MCF 10A (cell line): ENCODE results near the gene TRABD. TPM values are rescaled to one million over a fixed set of nuclear protein-coding genes. Genes with fewer than 3 reads are reported as not detected.

Source experiments
- BruUV-seq: library from RNA; stranded (reverse); fragments of 400-500 nt; replicated peaks from 2 replicates; lab custom pipeline; 2021; lab: Mats Ljungman, UMichigan
- CTCF ChIA-PET: fragments of 300-600 bp; sonication (Branson Sonifier 250); formaldehyde crosslinking; extraction: SDS; loops from one replicate; lab custom pipeline; 2021; ENCODE audit warnings: antibody characterized with exemption, inconsistent platforms; lab: Yijun Ruan, JAX
- POLR2A ChIA-PET: fragments of 300-600, 350-650 bp; sonication (Branson Sonifier 250); formaldehyde crosslinking; extraction: SDS; loops from one replicate; lab custom pipeline; 2020; ENCODE audit warnings: antibody characterized with exemption, inconsistent platforms; lab: Yijun Ruan, JAX
- DNase-seq: peaks from one replicate; pipeline ENCODE4 v3.0.0-alpha.2; 2018; ENCODE audit not compliant: unreplicated experiment
- H3K27ac Mint-ChIP-seq: one replicate; pipeline ENCODE4 v1.8.0; 2022; ENCODE audit warnings: mild to moderate bottlenecking, low read depth, mixed read lengths; ENCODE audit not compliant: unreplicated experiment
- H3K27me3 Mint-ChIP-seq: one replicate; pipeline ENCODE4 v1.8.0; 2022; ENCODE audit warnings: mixed read lengths; ENCODE audit not compliant: insufficient read depth, unreplicated experiment
- H3K36me3 Mint-ChIP-seq: one replicate; pipeline ENCODE4 v1.8.0; 2022; ENCODE audit warnings: mild to moderate bottlenecking, moderate library complexity, mixed read lengths; ENCODE audit not compliant: insufficient read depth, unreplicated experiment
- H3K4me1 Mint-ChIP-seq: one replicate; pipeline ENCODE4 v1.8.0; 2022; ENCODE audit warnings: mixed read lengths; ENCODE audit not compliant: insufficient read depth, unreplicated experiment
- H3K4me3 Mint-ChIP-seq: one replicate; pipeline ENCODE4 v1.8.0; 2022; ENCODE audit warnings: mild to moderate bottlenecking, moderate library complexity, mixed read lengths; ENCODE audit not compliant: unreplicated experiment
- H3K9me3 Mint-ChIP-seq: one replicate; pipeline ENCODE4 v1.8.0; 2022; ENCODE audit warnings: mixed read lengths; ENCODE audit not compliant: unreplicated experiment
- CTCF ChIP-seq: fragments of 200-600 bp; IDR thresholded peaks from one replicate; pipeline ENCODE4 v1.8.0; 2022; ENCODE audit warnings: antibody characterized with exemption, mild to moderate bottlenecking; ENCODE audit not compliant: unreplicated experiment
- intact Hi-C: fragments of 100-400 bp; cut with micrococcal nuclease; formaldehyde crosslinking; loops from 2 replicates; pipeline ENCODE4 v1.14.1; 2022
- total RNA-seq: library from RNA; stranded (reverse); gene quantifications from 2 replicates; pipeline ENCODE4 v1.2.3, GENCODE V29; 2022

Gene TRABD
- total RNA-seq, 1 experiment from 2014 or later, result 63.8 TPM

DNA sequence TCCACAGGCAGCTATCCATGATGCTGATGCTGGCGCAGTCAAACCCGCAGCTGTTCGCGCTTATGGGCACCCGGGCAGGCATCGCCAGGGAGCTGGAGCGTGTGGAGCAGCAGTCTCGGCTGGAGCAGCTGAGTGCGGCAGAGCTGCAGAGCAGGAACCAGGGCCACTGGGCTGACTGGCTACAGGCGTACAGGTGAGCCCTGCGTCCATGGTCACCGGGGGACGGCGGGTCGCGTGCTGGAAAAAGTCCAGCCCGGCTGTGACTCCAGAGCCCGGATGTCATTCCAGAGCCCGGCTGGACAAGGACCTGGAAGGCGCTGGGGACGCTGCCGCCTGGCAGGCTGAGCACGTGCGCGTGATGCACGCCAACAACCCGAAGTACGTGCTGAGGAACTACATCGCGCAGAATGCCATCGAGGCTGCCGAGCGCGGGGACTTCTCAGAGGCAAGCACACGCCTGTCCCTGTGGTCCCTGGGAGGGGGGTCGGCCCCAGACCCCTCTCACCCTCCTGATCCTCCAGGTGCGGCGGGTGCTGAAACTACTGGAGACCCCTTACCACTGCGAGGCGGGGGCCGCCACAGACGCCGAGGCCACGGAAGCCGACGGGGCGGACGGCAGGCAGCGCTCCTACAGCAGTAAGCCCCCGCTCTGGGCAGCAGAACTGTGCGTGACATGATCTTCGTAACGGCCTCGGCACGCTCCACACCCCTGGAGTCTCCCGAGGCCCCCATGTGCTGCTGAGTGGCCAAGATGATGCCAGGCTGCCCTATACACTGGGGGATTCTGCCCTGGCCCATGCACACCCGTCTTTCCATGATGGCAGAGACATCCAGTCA, 31.2 kb downstream of the TRABD start:
- peaks cover 77% of the 10 kb centered on the region for H3K36me3 Mint-ChIP-seq
- TF ChIP-seq CTCF, result no peak
- CTCF ChIA-PET, result interaction anchor here (0.6 to 2.1 kb wide), 2 partner anchors 20 to 68 kb away, joined by 3 to 6 read pairs; no protein-coding TSS in a partner anchor

DNA sequence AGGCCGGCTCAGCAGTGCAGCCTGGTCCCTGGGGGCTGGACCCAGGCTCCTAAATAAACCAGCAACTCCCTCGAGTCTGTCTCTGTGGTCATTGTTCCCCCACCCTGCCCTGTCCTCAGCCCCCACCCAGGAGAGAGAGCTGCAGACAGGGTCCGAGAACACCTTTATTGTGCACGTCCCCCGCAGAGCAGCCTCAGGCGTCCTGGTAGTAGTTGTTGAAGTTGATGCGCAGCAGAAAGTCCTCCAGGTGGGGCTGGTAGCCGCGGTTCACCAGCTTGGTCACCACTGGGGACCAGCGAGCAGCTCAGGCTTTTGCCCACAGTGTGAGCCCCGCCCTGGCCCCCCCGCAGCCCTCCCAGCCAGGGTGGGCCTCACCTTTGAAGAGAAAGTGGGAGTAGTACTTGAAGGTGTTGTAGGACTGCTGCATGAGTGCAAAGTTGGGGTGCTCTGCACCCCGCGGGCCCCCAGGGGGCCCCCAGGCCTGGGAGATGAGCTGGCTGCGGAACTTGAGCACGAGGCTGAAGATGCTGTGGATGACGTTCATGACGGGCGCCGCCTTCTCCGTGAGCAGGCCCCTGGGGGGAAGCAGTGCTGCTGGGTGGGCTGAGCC, 31.9 kb downstream of the TRABD start:
- intact Hi-C loops, result no loop called here
- Mint-ChIP-seq H3K27ac (no peak overlapping the region), H3K4me1 (no peaks in the 10 kb centered on the region), H3K4me3 (no peak overlapping the region), H3K9me3 (no peaks in the 10 kb centered on the region), H3K27me3 (no peaks in the 10 kb centered on the region), H3K36me3 (peaks cover 72% of the 10 kb centered on the region)
- TF ChIP-seq CTCF, result no peak
- no TSS peak for BruUV-seq
- no peak for DNase-seq
- ChIA-PET CTCF (interaction anchor here (2.1 kb wide), 1 partner anchor 69 kb away, joined by 6 read pairs; no protein-coding TSS in a partner anchor), POLR2A (interaction anchor here (1.4 kb wide), 1 partner anchor 27 kb away, joined by 4 read pairs; no protein-coding TSS in a partner anchor)

More for the DNA sequence above, 31.2 kb downstream of the TRABD start:
- Mint-ChIP-seq H3K4me1 (no peaks in the 10 kb centered on the region), H3K9me3 (no peaks in the 10 kb centered on the region), H3K4me3 (no peak overlapping the region), H3K27ac (no peak overlapping the region), H3K27me3 (no peaks in the 10 kb centered on the region)
- POLR2A ChIA-PET, result interaction anchor here (0.6 kb wide), 1 partner anchor 159 kb away, joined by 3 read pairs; no protein-coding TSS in a partner anchor
- no TSS peak for BruUV-seq
- intact Hi-C loops, result no loop called here
- no peak for DNase-seq

DNA sequence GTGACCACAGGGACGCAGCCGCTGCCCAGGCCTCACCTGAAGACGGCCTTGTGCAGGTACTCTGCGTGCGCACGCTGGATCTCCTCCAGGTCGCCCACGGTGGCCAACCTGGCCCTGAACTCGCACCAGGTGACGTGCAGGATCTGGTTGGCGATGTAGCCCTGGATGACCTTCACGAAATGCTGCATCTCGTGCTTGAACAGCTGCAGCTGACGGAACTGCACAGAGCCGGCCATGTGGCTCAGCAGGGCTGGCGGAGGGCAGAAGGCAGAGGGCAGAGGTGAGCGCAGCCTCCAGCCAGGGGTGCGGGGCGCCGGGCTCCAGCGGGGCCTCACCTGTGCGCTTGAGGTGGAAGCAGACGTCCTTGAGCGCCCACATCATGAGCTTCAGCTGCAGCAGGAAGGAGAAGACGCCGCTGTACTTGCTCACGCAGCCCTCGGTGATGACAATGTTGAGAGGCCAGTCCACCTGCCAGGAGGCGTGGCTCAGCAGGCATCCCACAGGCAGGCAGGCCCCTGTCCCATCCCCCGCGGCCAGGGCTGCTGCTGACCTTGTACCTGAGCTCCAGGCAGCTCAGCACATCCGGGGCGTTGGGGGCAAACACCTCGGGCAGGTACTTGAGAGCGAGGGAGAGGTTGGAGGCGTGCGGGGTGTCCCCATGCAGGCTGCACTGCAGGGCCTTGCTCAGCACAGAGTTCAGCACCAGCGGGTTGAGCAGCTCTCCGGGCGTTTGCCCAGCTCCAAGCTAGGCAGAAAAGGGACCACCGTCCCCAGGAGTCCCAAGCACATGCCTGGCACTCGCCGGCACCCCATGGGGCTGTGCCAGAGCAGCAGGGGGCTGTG, 32.7 kb downstream of the TRABD start:
- H3K36me3 Mint-ChIP-seq, result peaks cover 72% of the 10 kb centered on the region
- POLR2A ChIA-PET, result interaction anchor here (1.4 kb wide), 1 partner anchor 26 kb away, joined by 4 read pairs; no protein-coding TSS in a partner anchor
- H3K27ac Mint-ChIP-seq, result no peak overlapping the region
- no peaks in the 10 kb centered on the region for H3K4me1 Mint-ChIP-seq
- H3K9me3 Mint-ChIP-seq, result no peaks in the 10 kb centered on the region
- TF ChIP-seq CTCF, result no peak
- BruUV-seq, result no TSS peak
- CTCF ChIA-PET, result interaction anchor here (0.6 to 2.1 kb wide), 3 partner anchors 19 to 281 kb away, joined by 3 to 6 read pairs (median 3); no protein-coding TSS in a partner anchor
- H3K4me3 Mint-ChIP-seq, result no peak overlapping the region
- no peaks in the 10 kb centered on the region for H3K27me3 Mint-ChIP-seq
- intact Hi-C loops, result no loop called here
- DNase-seq, result no peak
